ENCODE results near the gene FILIP1L.

GRCh38 chr3:99855900-99856299, 258.4 kb downstream of the FILIP1L start:
- TF ChIP-seq, protein P1, sequence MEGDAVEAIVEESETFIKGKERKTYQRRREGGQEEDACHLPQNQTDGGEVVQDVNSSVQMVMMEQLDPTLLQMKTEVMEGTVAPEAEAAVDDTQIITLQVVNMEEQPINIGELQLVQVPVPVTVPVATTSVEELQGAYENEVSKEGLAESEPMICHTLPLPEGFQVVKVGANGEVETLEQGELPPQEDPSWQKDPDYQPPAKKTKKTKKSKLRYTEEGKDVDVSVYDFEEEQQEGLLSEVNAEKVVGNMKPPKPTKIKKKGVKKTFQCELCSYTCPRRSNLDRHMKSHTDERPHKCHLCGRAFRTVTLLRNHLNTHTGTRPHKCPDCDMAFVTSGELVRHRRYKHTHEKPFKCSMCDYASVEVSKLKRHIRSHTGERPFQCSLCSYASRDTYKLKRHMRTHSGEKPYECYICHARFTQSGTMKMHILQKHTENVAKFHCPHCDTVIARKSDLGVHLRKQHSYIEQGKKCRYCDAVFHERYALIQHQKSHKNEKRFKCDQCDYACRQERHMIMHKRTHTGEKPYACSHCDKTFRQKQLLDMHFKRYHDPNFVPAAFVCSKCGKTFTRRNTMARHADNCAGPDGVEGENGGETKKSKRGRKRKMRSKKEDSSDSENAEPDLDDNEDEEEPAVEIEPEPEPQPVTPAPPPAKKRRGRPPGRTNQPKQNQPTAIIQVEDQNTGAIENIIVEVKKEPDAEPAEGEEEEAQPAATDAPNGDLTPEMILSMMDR (IDR thresholded peaks at IDR 0.05), result no peak
- TF ChIP-seq EP300 (IDR thresholded peaks at IDR 0.05), result no peak
